ENCODE results near the gene MAPK8IP1. TPM values are rescaled to one million over a fixed set of nuclear protein-coding genes. Genes with fewer than 3 reads are reported as not detected.

Gene MAPK8IP1
- total RNA-seq, 1 experiment from 2014 or later, result 12.7 TPM

GRCh38 chr11:45913514-45913913 lies 28.1 kb downstream of the MAPK8IP1 start:
- Histone ChIP-seq H3K9me3 (ENCODE audit: control insufficient read depth, insufficient read depth, low read depth, low read length) (no peaks in the 10 kb centered on the region), H3K36me3 (ENCODE audit: control insufficient read depth, insufficient read depth, low read length) (peaks cover 9% of the 10 kb centered on the region), H3K27ac (ENCODE audit: low read length) (no peak overlapping the region), H3K4me1 (ENCODE audit: control insufficient read depth, insufficient read depth, low read length) (peaks cover 6% of the 10 kb centered on the region; the same call in 1 of the 2 replicates), H3K27me3 (ENCODE audit: control insufficient read depth, insufficient read depth, low read length) (no peaks in the 10 kb centered on the region), H3K4me3 (ENCODE audit: low read depth in 2 of 2, low read length in 2 of 2) (no peak overlapping the region)
- intact Hi-C loops (cut with micrococcal nuclease; ENCODE audit: unreplicated experiment) (no loop called here), in situ Hi-C loops (cut with HindIII; ENCODE audit: low pct_unique_long_range_greater_than_20kb, low sequenced_read_pairs) (no loop called here)
- no peak for DNase-seq (ENCODE audit: low read depth, low spot score)
- ChIA-PET CTCF (no interaction called here), POLR2A (no interaction called here)
- no peak for ATAC-seq
- no TSS peak for BruUV-seq (replicated peaks)
- TF ChIP-seq REST (IDR thresholded peaks at IDR 0.05; ENCODE audit: insufficient read depth in 1 of 2, low read depth in 2 of 2, low read length in 1 of 2) (no peak), SIN3A (IDR thresholded peaks at IDR 0.05; ENCODE audit: borderline replicate concordance, insufficient read depth, low read depth, low read length) (no peak), POLR2AphosphoS5 (IDR thresholded peaks at IDR 0.05; ENCODE audit: low read depth, low read length) (no peak), TCF7L2 (IDR thresholded peaks at IDR 0.05; ENCODE audit: low read depth, low read length) (no peak), CTCF (IDR thresholded peaks at IDR 0.05) (no peak)

- in situ Hi-C loops (cut with HindIII; ENCODE audit: low pct_unique_long_range_greater_than_20kb, low sequenced_read_pairs), result no loop called here
- peaks cover 9% of the 10 kb centered on the region for H3K36me3 ChIP-seq (ENCODE audit: control insufficient read depth, insufficient read depth, low read length)
- CTCF ChIA-PET, result no interaction called here
Observed at GRCh38 chr11:45913942-45914635, 28.6 kb downstream of the MAPK8IP1 start.

More at GRCh38 chr11:45913942-45914635, 28.6 kb downstream of the MAPK8IP1 start:
- H3K9me3 ChIP-seq (ENCODE audit: control insufficient read depth, insufficient read depth, low read depth, low read length), result no peaks in the 10 kb centered on the region
- no peak overlapping the region for H3K4me3 ChIP-seq (ENCODE audit: low read depth in 2 of 2, low read length in 2 of 2)
- intact Hi-C loops (cut with micrococcal nuclease; ENCODE audit: unreplicated experiment), result no loop called here
- no peaks in the 10 kb centered on the region for H3K27me3 ChIP-seq (ENCODE audit: control insufficient read depth, insufficient read depth, low read length)
- TF ChIP-seq REST (IDR thresholded peaks at IDR 0.05; ENCODE audit: insufficient read depth in 1 of 2, low read depth in 2 of 2, low read length in 1 of 2), result no peak
- TF ChIP-seq SIN3A (IDR thresholded peaks at IDR 0.05; ENCODE audit: borderline replicate concordance, insufficient read depth, low read depth, low read length), result no peak
- TF ChIP-seq TCF7L2 (IDR thresholded peaks at IDR 0.05; ENCODE audit: low read depth, low read length), result no peak
- no peak for TF ChIP-seq POLR2AphosphoS5 (IDR thresholded peaks at IDR 0.05; ENCODE audit: low read depth, low read length)
- TF ChIP-seq CTCF (IDR thresholded peaks at IDR 0.05), result no peak
- H3K27ac ChIP-seq (ENCODE audit: low read length), result no peak overlapping the region
- ATAC-seq (no peak), DNase-seq (ENCODE audit: low read depth, low spot score) (no peak)
- peaks cover 9% of the 10 kb centered on the region for H3K4me1 ChIP-seq (ENCODE audit: control insufficient read depth, insufficient read depth, low read length)
- POLR2A ChIA-PET, result no interaction called here
- no TSS peak for BruUV-seq (replicated peaks)
